ENCODE data around the gene NCKAP5. TPM values are rescaled to one million over a fixed set of nuclear protein-coding genes. Genes with fewer than 3 reads are reported as not detected.

The NCKAP5 gene
- total RNA-seq, 3 donors from 2014 or later (not counting 1 experiment from before 2014, with no cell fraction given) = 0.12 to 0.20 TPM; not detected in 1

DNA sequence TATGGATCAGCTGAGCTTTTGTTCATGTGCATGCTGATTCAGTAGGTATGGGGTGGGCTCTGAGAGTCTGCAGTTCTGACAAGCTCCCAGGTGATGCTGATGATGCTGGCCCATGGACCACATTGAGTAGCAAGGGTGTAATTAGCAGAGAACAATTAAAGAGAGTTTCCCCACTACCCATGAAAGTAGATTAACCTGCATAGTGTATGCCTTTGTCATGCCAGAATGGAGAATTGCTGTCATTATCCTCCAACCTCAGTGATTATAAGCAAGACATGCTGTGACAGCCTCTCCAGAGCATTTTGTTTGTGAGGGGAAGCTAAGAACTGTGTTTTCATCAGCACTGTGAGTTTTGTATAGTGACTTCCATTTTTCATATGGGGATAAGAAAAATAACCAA lies 838.7 kb downstream of the NCKAP5 start:
- H3K4me1 ChIP-seq (ENCODE audit: control insufficient read depth, insufficient read depth, low read length) = no peaks in the 10 kb centered on the region
- H3K4me3 Mint-ChIP-seq = no peak overlapping the region
- no peaks in the 10 kb centered on the region for H3K36me3 Mint-ChIP-seq
- no peak overlapping the region for H3K27ac Mint-ChIP-seq
- DNase-seq (no peak), ATAC-seq (no peak)
- H3K9me3 Mint-ChIP-seq = peaks cover 0 to 2% of the 10 kb centered on the region in 2 donors
- H3K9me3 ChIP-seq (ENCODE audit: control insufficient read depth, insufficient read depth, low read length) = no peaks in the 10 kb centered on the region
- TF ChIP-seq, protein P1, sequence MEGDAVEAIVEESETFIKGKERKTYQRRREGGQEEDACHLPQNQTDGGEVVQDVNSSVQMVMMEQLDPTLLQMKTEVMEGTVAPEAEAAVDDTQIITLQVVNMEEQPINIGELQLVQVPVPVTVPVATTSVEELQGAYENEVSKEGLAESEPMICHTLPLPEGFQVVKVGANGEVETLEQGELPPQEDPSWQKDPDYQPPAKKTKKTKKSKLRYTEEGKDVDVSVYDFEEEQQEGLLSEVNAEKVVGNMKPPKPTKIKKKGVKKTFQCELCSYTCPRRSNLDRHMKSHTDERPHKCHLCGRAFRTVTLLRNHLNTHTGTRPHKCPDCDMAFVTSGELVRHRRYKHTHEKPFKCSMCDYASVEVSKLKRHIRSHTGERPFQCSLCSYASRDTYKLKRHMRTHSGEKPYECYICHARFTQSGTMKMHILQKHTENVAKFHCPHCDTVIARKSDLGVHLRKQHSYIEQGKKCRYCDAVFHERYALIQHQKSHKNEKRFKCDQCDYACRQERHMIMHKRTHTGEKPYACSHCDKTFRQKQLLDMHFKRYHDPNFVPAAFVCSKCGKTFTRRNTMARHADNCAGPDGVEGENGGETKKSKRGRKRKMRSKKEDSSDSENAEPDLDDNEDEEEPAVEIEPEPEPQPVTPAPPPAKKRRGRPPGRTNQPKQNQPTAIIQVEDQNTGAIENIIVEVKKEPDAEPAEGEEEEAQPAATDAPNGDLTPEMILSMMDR (IDR thresholded peaks at IDR 0.05) = no peak
- H3K36me3 ChIP-seq (ENCODE audit: control insufficient read depth, insufficient read depth, low read length) = no peaks in the 10 kb centered on the region
- H3K27ac ChIP-seq (ENCODE audit: low read length) = no peak overlapping the region
- H3K4me1 Mint-ChIP-seq = no peaks in the 10 kb centered on the region
- intact Hi-C loops (cut with micrococcal nuclease) = no loop called here
- H3K27me3 Mint-ChIP-seq (ENCODE audit: low read depth in 2 of 2) = no peaks in the 10 kb centered on the region
- no peak overlapping the region for H3K4me3 ChIP-seq (ENCODE audit: low read length)
- H3K27me3 ChIP-seq (ENCODE audit: control insufficient read depth, insufficient read depth, low read length) = no peaks in the 10 kb centered on the region

DNA sequence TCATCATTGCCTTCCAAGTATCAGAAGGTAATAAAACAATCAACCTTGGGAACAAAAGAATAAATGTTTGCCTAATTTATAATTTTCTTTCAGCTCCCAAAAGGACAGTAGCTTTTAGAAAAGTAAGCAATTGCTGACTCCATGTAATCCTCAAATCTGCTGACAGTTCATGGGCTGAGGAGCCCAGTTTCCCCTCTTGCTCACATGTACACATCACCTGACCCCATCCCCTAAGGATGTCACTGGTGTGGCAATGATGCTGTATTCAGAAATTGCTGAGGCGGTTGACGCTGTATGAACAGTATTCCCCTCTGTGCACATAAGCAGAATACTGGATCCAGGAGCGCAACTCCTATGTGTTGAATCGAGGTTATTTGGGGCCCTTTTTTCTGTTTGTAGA lies 842.1 kb downstream of the NCKAP5 start:
- Histone ChIP-seq H3K36me3 (ENCODE audit: control insufficient read depth, insufficient read depth, low read length) (no peaks in the 10 kb centered on the region), H3K4me3 (ENCODE audit: low read length) (no peak overlapping the region), H3K9me3 (ENCODE audit: control insufficient read depth, insufficient read depth, low read length) (no peaks in the 10 kb centered on the region), H3K4me1 (ENCODE audit: control insufficient read depth, insufficient read depth, low read length) (no peaks in the 10 kb centered on the region), H3K27ac (ENCODE audit: low read length) (no peak overlapping the region), H3K27me3 (ENCODE audit: control insufficient read depth, insufficient read depth, low read length) (no peaks in the 10 kb centered on the region)
- TF ChIP-seq, protein P1 (IDR thresholded peaks at IDR 0.05) = no peak
- intact Hi-C loops (cut with micrococcal nuclease) = no loop called here
- Mint-ChIP-seq H3K4me1 (no peaks in the 10 kb centered on the region), H3K9me3 (peaks cover 3 to 7% of the 10 kb centered on the region in 2 donors), H3K27ac (no peak overlapping the region), H3K4me3 (no peak overlapping the region), H3K36me3 (no peaks in the 10 kb centered on the region), H3K27me3 (ENCODE audit: low read depth in 2 of 2) (no peaks in the 10 kb centered on the region)
- DNase-seq = no peak
- WGBS (ENCODE audit: insufficient coverage) = 97% methylated on average over 4 of the region's 4 CpGs
- ATAC-seq = no peak

DNA sequence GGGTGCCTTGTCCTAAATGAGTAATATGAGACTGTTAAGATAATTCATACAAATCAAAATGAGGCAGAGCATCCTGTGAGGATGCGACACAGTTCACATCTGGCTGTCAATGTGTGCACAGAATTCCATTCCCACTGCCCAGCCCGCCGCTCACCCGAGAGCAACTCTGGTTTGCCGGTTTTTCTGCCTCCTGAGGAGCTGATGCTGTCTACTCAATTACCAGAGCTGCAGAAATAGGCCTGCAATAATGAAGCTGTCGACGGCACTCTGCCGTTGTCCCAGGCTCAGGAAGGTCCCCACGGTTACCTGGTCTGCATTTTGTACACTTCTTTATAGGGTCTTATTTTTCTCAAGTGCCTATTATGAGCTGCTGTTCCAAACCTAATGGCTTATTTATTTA lies 842.5 kb downstream of the NCKAP5 start:
- H3K27me3 ChIP-seq (ENCODE audit: control insufficient read depth, insufficient read depth, low read length) = no peaks in the 10 kb centered on the region
- WGBS (ENCODE audit: insufficient coverage) = 86% methylated on average over 9 of the region's 9 CpGs
- ATAC-seq (no peak), DNase-seq (no peak)
- H3K4me1 ChIP-seq (ENCODE audit: control insufficient read depth, insufficient read depth, low read length) = no peaks in the 10 kb centered on the region
- TF ChIP-seq, protein P1 (IDR thresholded peaks at IDR 0.05) = no peak
- Mint-ChIP-seq H3K36me3 (no peaks in the 10 kb centered on the region), H3K9me3 (peaks cover 3 to 7% of the 10 kb centered on the region in 2 donors), H3K4me3 (no peak overlapping the region), H3K27ac (no peak overlapping the region), H3K4me1 (no peaks in the 10 kb centered on the region), H3K27me3 (ENCODE audit: low read depth in 2 of 2) (no peaks in the 10 kb centered on the region)
- H3K36me3 ChIP-seq (ENCODE audit: control insufficient read depth, insufficient read depth, low read length) = no peaks in the 10 kb centered on the region
- no peaks in the 10 kb centered on the region for H3K9me3 ChIP-seq (ENCODE audit: control insufficient read depth, insufficient read depth, low read length)
- no peak overlapping the region for H3K4me3 ChIP-seq (ENCODE audit: low read length)
- H3K27ac ChIP-seq (ENCODE audit: low read length) = no peak overlapping the region
- intact Hi-C loops (cut with micrococcal nuclease) = no loop called here

GRCh38 chr2:132725148-132725547 lies 843.1 kb downstream of the NCKAP5 start:
- no CpG with 5 or more reads among the region's 1 CpG for WGBS (ENCODE audit: insufficient coverage)
- H3K4me3 Mint-ChIP-seq = no peak overlapping the region
- no peak overlapping the region for H3K27ac Mint-ChIP-seq
- H3K27me3 Mint-ChIP-seq (ENCODE audit: low read depth in 2 of 2) = no peaks in the 10 kb centered on the region
- Histone ChIP-seq H3K36me3 (ENCODE audit: control insufficient read depth, insufficient read depth, low read length) (no peaks in the 10 kb centered on the region), H3K27me3 (ENCODE audit: control insufficient read depth, insufficient read depth, low read length) (no peaks in the 10 kb centered on the region), H3K9me3 (ENCODE audit: control insufficient read depth, insufficient read depth, low read length) (no peaks in the 10 kb centered on the region), H3K4me1 (ENCODE audit: control insufficient read depth, insufficient read depth, low read length) (no peaks in the 10 kb centered on the region), H3K4me3 (ENCODE audit: low read length) (no peak overlapping the region), H3K27ac (ENCODE audit: low read length) (no peak overlapping the region)
- ATAC-seq (no peak), DNase-seq (no peak)
- no peaks in the 10 kb centered on the region for H3K36me3 Mint-ChIP-seq
- TF ChIP-seq, protein P1 (IDR thresholded peaks at IDR 0.05) = no peak
- peaks cover 3 to 7% of the 10 kb centered on the region in 2 donors for H3K9me3 Mint-ChIP-seq
- intact Hi-C loops (cut with micrococcal nuclease) = no loop called here
- no peaks in the 10 kb centered on the region for H3K4me1 Mint-ChIP-seq
